NCI-H2227 (cell line): ENCODE results near the gene TMEM209.
"Not testable (repeated sequence)": the region's sequence is repeated elsewhere in the genome, so short reads cannot be mapped to it uniquely, and the experiment has no call there.

Experiments
- DNase-seq: peaks from one replicate; lab custom pipeline; 2025; ENCODE audit not compliant: unreplicated experiment; lab: John Stamatoyannopoulos, UW

TMEM209 gene

DNA sequence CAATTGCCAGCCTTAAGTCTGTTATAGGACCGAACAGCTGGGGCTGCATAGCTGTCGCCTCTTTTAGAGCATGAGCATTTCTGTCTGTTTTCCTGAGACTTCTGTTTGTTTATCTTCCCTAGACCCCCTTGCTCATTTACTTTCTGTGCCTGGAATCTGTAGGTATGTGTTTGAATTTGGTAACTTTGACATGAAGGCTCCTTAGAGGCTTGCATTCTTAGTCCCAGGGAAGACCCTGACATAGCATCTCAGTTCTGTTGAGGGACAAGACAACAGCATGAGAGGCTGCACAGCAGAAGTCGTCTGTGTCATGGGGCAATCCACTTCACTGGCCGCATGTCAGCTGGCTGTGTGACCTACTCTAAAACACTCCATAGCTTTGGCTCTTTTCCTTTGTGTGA is 76.2 kb downstream of the TMEM209 start:
- no peak for DNase-seq

DNA sequence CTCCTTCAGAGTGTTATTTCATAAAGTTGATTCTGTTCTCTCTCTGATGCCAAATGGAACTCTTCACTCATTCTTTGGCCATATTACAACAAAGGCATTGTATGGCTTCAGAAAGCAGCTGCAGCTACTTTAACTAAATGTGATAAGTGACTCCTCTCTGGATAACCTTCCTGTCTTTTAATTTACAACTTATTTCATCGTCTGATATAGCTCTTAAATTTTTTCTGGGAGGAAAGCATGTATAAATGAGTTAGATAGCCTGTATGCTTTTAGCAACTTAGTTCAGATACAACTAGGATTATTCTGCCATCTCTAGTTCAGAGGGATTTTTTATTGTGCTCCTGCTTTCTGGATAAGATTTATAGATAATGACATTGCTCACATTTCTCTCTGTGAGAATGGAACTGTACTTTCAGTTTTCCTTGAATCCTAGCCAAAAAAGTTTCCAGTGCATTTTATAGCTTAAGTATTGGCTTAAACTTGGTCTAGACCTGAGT is 77.3 kb downstream of the TMEM209 start:
- no peak for DNase-seq

DNA sequence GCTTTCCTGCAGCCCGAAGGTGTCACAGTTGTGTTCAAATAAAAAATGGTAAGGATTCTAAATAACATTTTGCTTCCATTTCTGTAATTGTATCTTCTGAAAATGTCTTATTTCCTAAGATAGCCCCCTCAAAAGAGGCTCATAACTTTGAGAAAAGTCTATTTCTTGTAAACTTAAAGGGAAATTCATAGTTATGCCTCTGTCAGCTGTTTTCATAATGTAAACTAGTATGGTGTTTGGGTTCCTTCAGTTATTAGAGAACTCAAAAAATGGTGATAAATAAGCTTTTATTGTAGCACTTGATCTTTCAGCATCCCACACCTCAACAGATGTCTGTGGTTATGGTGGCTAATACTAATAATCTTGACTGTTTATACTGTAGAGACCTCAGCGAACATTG is 77.8 kb downstream of the TMEM209 start:
- no peak for DNase-seq

- DNase-seq: not testable (repeated sequence)
These were observed 78.4 kb downstream of the TMEM209 start for GRCh38 chr7:130126840-130127239.

- DNase-seq: no peak
These were observed 80.5 kb downstream of the TMEM209 start for GRCh38 chr7:130124711-130125110.

- DNase-seq: no peak
These were observed 81.7 kb downstream of the TMEM209 start for GRCh38 chr7:130123501-130123900.

- DNase-seq: no peak
These were observed 86.4 kb downstream of the TMEM209 start for GRCh38 chr7:130118801-130119200.

GRCh38 chr7:130118294-130118693 is 86.9 kb downstream of the TMEM209 start:
- no peak for DNase-seq

GRCh38 chr7:130114776-130115175 is 90.4 kb downstream of the TMEM209 start:
- DNase-seq: no peak
